ENCODE data around the gene GJA4. TPM values are rescaled to one million over a fixed set of nuclear protein-coding genes. Genes with fewer than 3 reads are reported as not detected.

The GJA4 gene
- total RNA-seq = 10 to 100 TPM; 25.5 to 35.1 TPM
- long read RNA-seq, transcript GJA4-201 (2 exons, 1,622 nt) = major isoform, 18 of 24 reads
- long read RNA-seq, partial matches to known transcripts = 3 of 24 reads
- long read RNA-seq, other reads (novel, unspliced or antisense) = 0 of 24 reads

DNA sequence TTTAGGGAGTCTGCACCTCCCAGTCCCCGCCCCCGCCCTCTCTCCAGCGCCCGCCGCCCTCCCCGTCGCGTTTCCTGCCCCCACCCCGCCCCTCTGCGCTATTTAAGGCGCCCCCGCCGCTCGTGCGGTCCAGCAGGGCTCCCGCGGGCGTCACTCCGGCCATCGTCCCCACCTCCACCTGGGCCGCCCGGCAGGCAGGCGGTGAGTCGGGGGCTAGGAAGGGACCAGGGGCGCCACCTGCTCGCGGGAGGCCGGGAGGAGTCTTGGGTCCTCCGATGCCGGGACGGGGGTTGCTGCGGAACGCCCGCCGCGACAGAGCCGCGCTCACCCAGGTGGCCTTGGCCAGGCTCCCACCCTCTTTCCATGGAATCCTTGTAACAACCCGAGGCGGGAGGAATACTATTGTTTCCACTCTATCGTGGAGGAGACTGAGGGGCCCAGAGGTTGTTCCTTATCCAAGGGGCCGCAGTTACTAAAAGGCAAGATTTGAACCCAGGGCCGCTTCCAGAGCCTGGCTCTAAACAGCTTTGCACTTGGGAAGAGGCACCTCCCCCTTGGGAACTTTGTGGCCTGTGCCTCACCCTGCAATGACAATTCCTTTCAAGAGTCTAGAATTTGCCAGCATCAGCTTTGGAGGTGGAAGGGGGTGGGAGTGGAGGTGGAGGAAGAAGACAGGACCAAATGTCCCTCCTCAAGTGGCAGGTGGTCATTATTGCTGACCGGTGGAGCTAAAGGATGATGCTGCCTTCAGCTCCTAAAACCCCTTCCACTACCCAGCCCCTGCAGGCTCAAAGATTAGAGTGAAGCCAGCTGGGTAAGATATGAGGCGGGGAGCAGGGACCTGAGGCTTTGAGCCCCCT is at the start of gene GJA4:
Gene GJA4 (plus strand): TSS at position 132 of the 860 bp plus-strand sequence. CDS start 1,215 bp downstream, outside the sequence.
- ATAC-seq = peak; percentile 38 to 49
- intact Hi-C loops (cut with DNase I) = no loop called here
- DNase-seq = peak; percentile 53

DNA sequence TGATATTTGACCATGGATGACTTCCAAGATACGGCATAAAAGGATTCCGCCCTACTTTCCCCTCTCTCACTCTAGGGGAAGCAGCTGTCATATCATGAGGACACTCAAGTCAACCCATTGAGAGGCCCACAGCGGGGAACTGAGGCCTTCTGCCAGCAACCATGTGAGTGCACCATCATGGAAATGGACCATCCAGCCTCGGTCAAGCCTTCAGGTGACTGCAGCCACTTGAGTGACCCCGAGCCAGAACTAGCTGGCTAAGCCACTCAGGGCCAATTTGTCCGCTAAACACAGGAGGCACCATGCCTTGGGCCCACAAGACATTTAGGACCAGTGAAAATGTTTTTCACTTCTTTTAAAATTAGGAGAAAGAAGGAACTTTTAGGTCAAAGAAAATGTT is 49.0 kb upstream of the GJA4 start:
- ATAC-seq (no peak), DNase-seq (no peak)
- intact Hi-C loops (cut with DNase I) = loop anchor here (5.0 to 10.0 kb wide), 4 partner anchors 279 to 1111 kb away; no protein-coding TSS in a partner anchor

DNA sequence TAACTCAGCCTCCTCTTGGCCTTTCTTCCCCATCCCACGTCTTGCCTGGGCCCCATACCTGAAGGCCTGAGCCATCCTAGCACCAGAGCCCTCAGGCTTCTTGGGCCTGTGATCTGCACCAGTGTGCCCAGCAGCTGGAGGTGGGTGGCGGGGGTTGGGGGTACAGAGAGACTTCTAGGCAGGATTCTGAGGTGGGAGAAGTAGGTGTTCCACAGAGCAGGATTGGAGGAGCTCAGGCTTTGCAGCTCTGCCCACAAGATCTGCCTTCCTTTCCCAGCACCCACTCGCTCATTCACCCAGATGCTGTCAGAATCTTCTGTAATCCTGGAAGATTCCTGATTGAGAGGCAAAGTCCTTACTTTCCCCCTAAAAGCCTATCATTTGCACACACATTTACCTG is 47.9 kb upstream of the GJA4 start:
- intact Hi-C loops (cut with DNase I) = loop anchor here (5.0 to 10.0 kb wide), 4 partner anchors 280 to 1113 kb away; no protein-coding TSS in a partner anchor
- no peak for DNase-seq
- ATAC-seq = no peak

DNA sequence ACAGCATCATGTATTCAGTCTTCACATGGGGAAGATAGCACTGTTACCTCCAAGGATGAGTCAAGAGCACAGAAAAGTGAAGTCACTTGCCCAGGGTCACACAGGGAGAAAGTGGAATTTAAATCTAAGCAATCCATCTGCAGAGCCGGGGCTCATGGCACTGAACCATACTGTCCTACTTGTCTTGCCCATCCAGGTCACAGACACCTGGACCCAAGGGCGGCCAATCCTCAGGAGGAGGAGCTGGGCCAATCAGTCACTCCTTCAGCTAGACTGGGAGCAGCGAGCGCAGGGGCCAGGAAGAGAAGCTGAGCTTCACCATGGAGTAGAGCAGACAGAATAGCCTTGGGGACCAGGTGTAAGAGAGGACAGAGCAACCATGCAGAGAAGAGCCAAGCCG is 47.1 kb upstream of the GJA4 start:
- ATAC-seq (no peak), DNase-seq (no peak)
- intact Hi-C loops (cut with DNase I) = loop anchor here (10.0 kb wide), 2 partner anchors 281 to 631 kb away; no protein-coding TSS in a partner anchor

DNA sequence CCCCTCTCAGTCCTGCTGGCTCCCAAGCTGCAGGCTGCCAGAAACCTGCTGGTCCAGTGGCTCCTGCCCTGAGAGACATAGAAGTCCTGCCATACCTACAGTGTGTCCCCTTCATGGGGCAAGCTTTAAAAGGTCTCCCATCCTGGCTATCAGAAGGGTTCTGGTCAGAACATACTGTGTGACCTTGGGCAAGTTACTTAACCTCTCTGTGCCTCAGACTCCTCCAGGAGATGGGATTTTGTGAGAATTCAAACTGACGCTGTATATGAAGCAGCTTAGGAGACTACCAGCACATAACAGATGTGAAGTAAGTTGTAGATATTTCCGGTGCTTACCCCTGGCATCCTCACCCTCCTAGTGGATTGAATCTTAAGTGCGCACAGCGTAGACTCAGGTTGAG is 46.7 kb upstream of the GJA4 start:
- no peak for DNase-seq
- ATAC-seq = no peak
- intact Hi-C loops (cut with DNase I) = loop anchor here (10.0 kb wide), 2 partner anchors 281 to 631 kb away; no protein-coding TSS in a partner anchor

DNA sequence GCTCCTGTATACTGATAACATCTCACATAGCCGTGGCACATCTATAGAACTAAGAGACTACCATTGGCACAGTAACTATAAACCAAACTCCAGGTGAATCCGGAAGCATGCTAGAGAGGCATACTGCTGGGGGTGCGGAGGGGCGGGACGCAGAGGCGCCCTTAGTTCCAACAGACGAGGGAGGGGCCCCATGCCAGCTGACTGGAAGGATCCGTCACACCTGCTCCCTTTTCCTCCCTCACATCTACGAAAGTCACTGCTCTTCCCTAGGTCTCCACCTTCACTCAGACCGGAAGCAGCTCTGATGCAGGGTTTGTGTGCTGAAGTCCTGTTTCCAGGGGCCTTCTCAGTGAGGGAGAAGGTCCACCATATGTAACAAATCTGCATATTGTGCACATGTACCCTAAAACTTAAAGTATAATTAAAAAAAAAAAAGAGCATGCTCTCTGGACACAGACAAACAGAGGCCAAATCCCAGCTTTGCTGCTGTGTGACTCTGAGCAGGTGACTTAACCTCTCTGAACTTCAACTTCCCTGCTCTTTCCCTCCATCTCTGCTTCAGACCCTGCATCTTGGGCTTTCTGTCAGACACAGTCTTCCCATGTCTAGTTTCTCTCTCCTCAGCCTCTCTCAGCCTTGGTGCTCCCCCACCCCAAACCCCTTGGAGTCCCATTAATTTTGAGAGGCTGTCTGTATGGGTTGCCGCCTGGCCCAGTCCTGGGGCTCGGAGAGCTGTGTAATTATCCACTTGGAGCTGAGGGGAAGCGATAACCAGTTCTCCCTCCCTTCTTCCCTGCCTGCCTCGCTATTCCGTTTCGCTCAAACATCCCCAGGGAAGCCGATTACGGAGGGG is 45.8 kb upstream of the GJA4 start:
- DNase-seq = no peak
- intact Hi-C loops (cut with DNase I) = loop anchor here (10.0 kb wide), 2 partner anchors 282 to 632 kb away; no protein-coding TSS in a partner anchor
- no peak for ATAC-seq

DNA sequence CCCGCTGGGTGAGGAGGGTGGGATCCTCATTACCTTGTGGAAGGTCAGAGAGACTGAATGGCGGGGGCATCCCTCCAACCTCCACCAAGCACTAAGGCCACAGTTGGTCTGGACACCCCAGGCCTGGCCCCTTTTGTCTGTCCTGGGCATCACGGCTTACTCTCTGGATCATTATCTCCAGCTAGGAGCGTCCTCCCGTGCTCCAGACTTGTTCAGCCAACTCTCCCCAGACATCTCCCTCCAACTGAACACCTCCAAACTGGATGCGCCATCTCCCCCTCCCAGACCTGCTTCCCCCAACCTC is 45.2 kb upstream of the GJA4 start:
- ATAC-seq (no peak), DNase-seq (no peak)
- intact Hi-C loops (cut with DNase I) = loop anchor here (10.0 kb wide), 2 partner anchors 283 to 633 kb away; no protein-coding TSS in a partner anchor

DNA sequence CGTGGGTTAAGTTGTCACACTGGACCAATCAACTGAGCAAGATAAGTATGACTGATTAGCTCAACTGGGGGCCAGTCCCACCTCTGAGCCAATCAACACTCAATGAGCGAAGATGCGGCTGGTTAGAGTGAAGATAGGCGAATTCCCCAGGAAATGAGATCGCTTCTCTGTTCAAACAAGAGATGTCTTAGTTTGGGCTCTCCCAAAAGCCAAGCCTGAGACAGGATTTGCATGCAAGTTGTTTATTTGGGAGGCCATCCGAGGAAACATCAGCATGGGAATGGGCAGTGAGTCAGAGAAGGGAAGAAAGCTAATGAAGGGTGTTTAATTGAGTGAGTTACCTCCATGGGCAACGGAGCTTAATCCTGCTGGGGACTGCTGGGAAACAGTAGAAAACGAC is 42.8 kb upstream of the GJA4 start:
- no peak for DNase-seq
- intact Hi-C loops (cut with DNase I) = loop anchor here (10.0 kb wide), 2 partner anchors 285 to 635 kb away; no protein-coding TSS in a partner anchor
- no peak for ATAC-seq

DNA sequence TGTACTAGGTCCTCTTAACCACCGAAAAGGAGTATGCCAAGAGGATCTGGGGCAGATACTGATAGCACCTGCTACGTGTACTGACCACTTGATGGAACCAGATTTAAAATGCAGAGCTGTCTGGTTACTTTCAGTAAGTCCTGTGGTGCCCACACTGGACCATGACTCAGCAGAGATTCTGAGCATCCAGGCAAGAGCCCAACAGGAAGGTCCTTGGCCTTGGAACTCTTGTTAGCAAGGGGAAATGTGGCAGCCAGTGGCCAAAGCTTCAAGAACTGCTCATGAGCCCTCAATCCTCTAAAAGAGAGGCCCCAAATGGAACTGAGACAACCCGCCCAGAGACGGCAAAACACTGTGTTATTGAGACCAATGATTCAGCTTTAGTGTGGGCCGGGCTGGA is 42.2 kb upstream of the GJA4 start:
- intact Hi-C loops (cut with DNase I) = no loop called here
- DNase-seq (no peak), ATAC-seq (no peak)

DNA sequence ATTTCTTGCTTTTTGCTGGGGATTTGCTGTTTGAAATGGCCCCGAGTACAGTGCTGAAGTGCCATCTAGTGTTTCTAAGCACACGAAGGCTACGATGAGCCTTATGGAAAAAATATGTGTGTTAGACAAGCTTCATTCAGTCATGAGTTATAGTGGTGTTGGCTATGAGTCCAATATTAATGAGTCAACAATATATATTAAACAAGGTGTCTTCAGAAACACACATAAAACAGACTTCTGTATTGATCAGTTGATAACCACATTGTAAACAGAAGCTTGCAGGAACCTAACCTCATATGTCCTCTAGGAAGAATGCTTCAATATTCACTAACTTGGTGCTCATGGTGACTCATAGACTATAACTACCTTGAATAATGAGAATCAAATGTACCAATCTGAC is 39.6 kb upstream of the GJA4 start:
- intact Hi-C loops (cut with DNase I) = no loop called here
- DNase-seq = no peak
- ATAC-seq = no peak

DNA sequence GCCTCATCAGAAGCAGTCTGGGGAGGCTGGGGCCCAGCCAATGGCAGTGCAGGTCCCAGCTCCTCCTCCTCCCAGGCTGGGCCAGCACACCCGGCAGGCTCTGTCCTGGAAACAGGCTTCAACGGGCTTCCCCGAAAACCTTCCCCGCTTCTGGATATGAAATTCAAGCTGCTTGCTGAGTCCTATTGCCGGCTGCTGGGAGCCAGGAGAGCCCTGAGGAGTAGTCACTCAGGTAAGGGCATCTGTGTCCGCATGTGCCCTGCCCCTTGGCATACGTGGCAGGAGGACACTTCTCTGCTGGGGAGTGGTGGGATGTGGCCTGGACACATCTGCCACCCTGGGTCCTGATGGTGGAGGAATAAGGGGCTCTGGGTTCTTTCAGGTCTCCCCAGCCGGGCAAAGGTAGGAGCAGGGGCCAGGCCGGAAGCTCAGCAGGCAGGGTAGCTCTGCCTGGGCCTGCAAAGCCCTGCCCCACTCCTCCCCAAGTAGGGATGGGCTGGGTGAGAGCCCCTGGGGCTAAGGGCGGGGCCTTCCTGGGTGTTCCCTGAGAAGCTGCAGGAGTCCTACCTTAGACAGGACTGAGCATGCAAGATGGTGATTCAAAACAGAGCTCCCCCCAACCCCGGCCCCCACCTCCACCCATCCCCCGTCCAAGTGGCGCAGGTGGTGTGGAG is 37.7 kb upstream of the GJA4 start, which contains the start of gene GJB5:
Gene GJB5 (plus strand): TSS at position 84 of the 674 bp plus-strand sequence. CDS start 2,284 bp downstream, outside the sequence.
- ATAC-seq (no peak), DNase-seq (no peak)
- intact Hi-C loops (cut with DNase I) = no loop called here

DNA sequence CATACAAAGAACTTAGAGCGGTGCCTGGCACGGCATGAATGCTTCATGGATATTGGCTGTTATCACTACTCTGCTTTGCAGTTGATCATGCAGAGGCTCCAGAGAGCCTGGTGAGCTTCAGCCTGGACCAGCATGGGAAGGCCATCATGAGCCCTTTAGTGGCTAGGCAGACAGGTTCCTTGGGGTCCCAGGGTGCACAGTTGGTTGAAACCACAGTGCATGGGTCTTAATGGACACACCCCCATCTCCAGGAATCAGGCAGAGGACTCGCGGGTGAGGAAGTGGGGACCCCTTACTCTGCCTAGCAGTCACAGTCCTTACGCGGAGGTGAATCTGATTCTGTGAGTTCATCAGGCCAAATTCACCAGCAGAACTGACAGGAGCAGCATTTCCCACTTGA is 36.8 kb upstream of the GJA4 start:
- DNase-seq (no peak), ATAC-seq (no peak)
- intact Hi-C loops (cut with DNase I) = no loop called here

DNA sequence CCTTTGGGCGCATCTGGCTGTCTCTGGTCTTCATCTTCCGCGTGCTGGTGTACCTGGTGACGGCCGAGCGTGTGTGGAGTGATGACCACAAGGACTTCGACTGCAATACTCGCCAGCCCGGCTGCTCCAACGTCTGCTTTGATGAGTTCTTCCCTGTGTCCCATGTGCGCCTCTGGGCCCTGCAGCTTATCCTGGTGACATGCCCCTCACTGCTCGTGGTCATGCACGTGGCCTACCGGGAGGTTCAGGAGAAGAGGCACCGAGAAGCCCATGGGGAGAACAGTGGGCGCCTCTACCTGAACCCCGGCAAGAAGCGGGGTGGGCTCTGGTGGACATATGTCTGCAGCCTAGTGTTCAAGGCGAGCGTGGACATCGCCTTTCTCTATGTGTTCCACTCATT is 35.4 kb upstream of the GJA4 start:
- ATAC-seq = no peak

DNA sequence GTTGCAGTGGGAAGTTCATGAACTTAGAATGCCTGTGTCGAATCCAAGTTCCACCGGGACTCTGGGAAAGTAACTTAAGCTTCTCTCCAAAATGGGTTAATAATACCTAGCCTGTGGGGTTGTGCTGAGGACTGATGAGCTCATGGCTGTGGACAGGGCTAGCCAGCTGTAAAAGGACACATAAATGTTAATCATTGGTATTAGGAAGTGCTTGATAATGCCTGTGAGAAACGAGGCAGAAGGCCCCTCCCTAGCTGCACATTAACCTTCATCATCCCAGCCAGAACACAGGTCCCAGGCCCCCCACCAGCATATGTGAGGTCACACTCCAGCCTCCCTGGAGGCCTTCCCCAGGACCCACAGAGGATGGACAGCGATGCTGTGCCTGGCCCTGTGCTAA is 34.0 kb upstream of the GJA4 start:
- ATAC-seq = no peak
- no peak for DNase-seq
- intact Hi-C loops (cut with DNase I) = no loop called here

More for the DNA sequence above, 35.4 kb upstream of the GJA4 start:
- no peak for DNase-seq
- intact Hi-C loops (cut with DNase I) = no loop called here

DNA sequence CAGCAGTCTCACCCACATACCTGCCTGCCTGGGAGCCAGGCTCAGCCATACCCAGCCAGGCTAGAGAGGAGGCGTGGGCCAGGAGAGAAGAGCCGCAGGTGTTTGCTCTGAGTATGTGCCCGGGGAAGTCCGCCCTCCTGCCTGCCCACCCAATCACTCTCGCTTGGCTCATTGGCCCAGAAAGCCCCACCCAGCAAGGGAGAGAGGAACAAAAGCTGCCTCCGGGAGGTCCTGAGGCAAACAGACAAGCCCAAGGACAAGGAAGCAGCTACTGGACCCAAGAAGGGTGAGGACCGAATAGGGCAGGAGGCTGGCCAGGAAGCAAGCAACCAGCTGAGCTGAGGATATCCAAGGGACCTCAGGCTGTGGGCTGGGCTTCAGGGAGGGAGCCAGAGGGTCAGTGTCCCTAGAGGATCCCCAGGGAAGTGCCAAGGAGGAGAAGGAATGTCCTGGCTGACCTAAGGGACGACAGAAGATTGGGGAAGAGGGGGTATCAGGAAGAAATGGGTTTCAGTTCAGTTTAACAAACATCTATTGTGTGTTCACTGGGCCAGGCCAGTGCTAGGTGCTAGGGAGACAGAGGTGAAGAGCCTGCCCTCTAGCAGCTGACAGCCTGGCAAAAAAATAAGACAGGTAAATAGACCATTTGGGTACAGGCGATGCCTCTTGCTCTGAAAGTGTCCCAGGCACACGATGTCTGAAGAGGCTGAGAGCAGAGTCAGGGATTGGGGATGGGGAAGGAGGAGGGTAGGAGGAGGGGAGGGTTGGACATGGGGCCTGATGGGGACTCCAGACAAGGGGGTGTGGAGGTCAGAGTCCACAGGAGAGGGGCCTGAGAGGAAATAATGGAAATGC is 33.1 kb upstream of the GJA4 start, which contains the start of gene GJB4:
Gene GJB4 (plus strand): TSS at position 238 of the 855 bp plus-strand sequence. CDS start 1,515 bp downstream, outside the sequence.
- DNase-seq (no peak), ATAC-seq (no peak)
- intact Hi-C loops (cut with DNase I) = no loop called here

DNA sequence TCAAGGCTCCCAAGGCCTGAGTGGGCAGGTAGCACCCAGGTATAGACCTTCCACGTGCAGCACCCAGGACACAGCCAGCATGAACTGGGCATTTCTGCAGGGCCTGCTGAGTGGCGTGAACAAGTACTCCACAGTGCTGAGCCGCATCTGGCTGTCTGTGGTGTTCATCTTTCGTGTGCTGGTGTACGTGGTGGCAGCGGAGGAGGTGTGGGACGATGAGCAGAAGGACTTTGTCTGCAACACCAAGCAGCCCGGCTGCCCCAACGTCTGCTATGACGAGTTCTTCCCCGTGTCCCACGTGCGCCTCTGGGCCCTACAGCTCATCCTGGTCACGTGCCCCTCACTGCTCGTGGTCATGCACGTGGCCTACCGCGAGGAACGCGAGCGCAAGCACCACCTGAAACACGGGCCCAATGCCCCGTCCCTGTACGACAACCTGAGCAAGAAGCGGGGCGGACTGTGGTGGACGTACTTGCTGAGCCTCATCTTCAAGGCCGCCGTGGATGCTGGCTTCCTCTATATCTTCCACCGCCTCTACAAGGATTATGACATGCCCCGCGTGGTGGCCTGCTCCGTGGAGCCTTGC is 31.5 kb upstream of the GJA4 start:
- intact Hi-C loops (cut with DNase I) = no loop called here
- ATAC-seq (no peak), DNase-seq (no peak)

DNA sequence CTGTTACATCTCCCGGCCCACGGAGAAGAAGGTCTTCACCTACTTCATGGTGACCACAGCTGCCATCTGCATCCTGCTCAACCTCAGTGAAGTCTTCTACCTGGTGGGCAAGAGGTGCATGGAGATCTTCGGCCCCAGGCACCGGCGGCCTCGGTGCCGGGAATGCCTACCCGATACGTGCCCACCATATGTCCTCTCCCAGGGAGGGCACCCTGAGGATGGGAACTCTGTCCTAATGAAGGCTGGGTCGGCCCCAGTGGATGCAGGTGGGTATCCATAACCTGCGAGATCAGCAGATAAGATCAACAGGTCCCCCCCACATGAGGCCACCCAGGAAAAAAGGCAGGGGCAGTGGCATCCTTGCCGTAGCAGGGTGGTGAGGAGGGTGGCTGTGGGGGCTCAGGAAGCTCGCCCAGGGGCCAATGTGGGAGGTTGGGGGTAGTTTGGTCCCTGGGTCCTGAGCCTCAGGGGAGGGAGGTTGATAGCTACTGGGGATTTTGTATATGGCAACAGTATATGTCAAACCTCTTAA is 31.0 kb upstream of the GJA4 start:
- DNase-seq = no peak
- intact Hi-C loops (cut with DNase I) = no loop called here
- ATAC-seq = no peak
